Osteoblast (primary cell): Measurements from ENCODE around the gene KCNQ5. TPM values are rescaled to one million over a fixed set of nuclear protein-coding genes. Genes with fewer than 3 reads are reported as not detected.

Experiments used
- DNase-seq: peaks from one replicate; pipeline ENCODE4 v3.0.0; 2011; ENCODE audit warnings: low spot score, mixed read lengths; ENCODE audit not compliant: insufficient read length; ENCODE audit errors: missing footprints
- H2AFZ ChIP-seq: 2 replicates; pipeline ENCODE4 v1.6.0; 2011; ENCODE audit warnings: mild to moderate bottlenecking, low read length
- H3K27ac ChIP-seq: 2 replicates; pipeline ENCODE4 v1.5.1; 2011; ENCODE audit warnings: mild to moderate bottlenecking, low read depth, low read length, moderate library complexity
- H3K27me3 ChIP-seq: 2 replicates; pipeline ENCODE4 v1.6.0; 2012; ENCODE audit warnings: mild to moderate bottlenecking, control low read depth, inconsistent platforms, low read length, moderate library complexity; ENCODE audit not compliant: insufficient read depth
- H3K36me3 ChIP-seq: 2 replicates; pipeline ENCODE4 v1.5.1; 2011; ENCODE audit warnings: mild to moderate bottlenecking, low read length, control low read depth, moderate library complexity; ENCODE audit not compliant: insufficient read depth
- H3K4me1 ChIP-seq: 2 replicates; pipeline ENCODE4 v1.5.1; 2011; ENCODE audit warnings: mild to moderate bottlenecking, low read length, control low read depth, moderate library complexity; ENCODE audit not compliant: insufficient read depth
- H3K4me2 ChIP-seq: 2 replicates; pipeline ENCODE4 v1.6.0; 2011; ENCODE audit warnings: mild to moderate bottlenecking, low read length; ENCODE audit not compliant: insufficient read depth
- H3K4me3 ChIP-seq: fragments of 200-600 bp; sonication (generic); 3 replicates; pipeline ENCODE4 v1.5.1; 2012; ENCODE audit warnings: mild to moderate bottlenecking, low read length, inconsistent platforms; ENCODE audit not compliant: insufficient read depth
- H3K79me2 ChIP-seq: 2 replicates; pipeline ENCODE4 v1.6.0; 2012; ENCODE audit warnings: mild to moderate bottlenecking, low read length, control low read depth, inconsistent platforms; ENCODE audit not compliant: insufficient read depth
- H3K9me3 ChIP-seq: 2 replicates; pipeline ENCODE4 v1.5.1; 2011; ENCODE audit warnings: low read depth, low read length, control low read depth
- H4K20me1 ChIP-seq: 2 replicates; pipeline ENCODE4 v1.6.0; 2012; ENCODE audit warnings: mild to moderate bottlenecking, low read length, control low read depth; ENCODE audit not compliant: insufficient read depth
- total RNA-seq: library from RNA; depleted of rRNA; stranded (reverse); fragments of >200 nt; gene quantifications from 2 replicates; pipeline ENCODE4 v1.2.3, GENCODE V29; 2012
- TF ChIP-seq, protein P1 (sequence below): IDR thresholded peaks from 2 replicates; pipeline ENCODE4 v1.5.1; 2011; ENCODE audit warnings: mild to moderate bottlenecking, low read depth, low read length, moderate library complexity; ENCODE audit errors: extremely low read depth

The KCNQ5 gene
- total RNA-seq, 1 donor = 4.0 TPM

DNA sequence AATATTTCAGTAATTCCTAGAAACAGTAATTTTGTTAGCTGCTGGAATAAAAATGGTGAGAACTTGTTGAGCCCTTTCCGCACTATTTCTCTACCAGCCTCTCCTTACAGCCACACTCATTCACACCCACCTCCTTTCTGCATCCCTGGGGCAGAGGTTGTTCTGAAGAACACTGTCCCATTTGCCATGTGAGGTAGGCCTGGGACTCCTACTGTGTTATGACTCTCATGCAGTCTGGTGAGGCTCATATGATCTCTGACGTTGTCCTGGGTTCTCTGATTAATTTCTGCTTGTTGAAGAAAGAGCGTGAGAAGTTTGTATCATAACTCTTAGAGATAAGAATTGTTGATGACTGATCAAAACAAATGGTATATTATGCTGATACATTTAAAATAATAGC is 4.1 kb upstream of the KCNQ5 start:
- Histone ChIP-seq H4K20me1 (no peaks in the 10 kb centered on the region), H3K36me3 (no peaks in the 10 kb centered on the region), H3K4me1 (peaks cover 2% of the 10 kb centered on the region), H3K27me3 (no peaks in the 10 kb centered on the region), H3K4me3 (no peak overlapping the region), H3K4me2 (no peak overlapping the region), H3K9me3 (no peaks in the 10 kb centered on the region), H3K27ac (no peak overlapping the region), H2AFZ (no peak overlapping the region), H3K79me2 (peaks cover 5% of the 10 kb centered on the region)
- TF ChIP-seq, protein P1, sequence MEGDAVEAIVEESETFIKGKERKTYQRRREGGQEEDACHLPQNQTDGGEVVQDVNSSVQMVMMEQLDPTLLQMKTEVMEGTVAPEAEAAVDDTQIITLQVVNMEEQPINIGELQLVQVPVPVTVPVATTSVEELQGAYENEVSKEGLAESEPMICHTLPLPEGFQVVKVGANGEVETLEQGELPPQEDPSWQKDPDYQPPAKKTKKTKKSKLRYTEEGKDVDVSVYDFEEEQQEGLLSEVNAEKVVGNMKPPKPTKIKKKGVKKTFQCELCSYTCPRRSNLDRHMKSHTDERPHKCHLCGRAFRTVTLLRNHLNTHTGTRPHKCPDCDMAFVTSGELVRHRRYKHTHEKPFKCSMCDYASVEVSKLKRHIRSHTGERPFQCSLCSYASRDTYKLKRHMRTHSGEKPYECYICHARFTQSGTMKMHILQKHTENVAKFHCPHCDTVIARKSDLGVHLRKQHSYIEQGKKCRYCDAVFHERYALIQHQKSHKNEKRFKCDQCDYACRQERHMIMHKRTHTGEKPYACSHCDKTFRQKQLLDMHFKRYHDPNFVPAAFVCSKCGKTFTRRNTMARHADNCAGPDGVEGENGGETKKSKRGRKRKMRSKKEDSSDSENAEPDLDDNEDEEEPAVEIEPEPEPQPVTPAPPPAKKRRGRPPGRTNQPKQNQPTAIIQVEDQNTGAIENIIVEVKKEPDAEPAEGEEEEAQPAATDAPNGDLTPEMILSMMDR = no peak
- peak; percentile 31 for DNase-seq

- Histone ChIP-seq H3K27me3 (no peaks in the 10 kb centered on the region), H2AFZ (peak overlapping the region; percentile 72), H3K9me3 (no peaks in the 10 kb centered on the region), H4K20me1 (no peaks in the 10 kb centered on the region), H3K79me2 (peaks cover 17% of the 10 kb centered on the region), H3K4me2 (peak overlapping the region; percentile 95), H3K4me3 (peak overlapping the region; percentile 82), H3K27ac (no peak overlapping the region), H3K36me3 (no peaks in the 10 kb centered on the region), H3K4me1 (peaks cover 8% of the 10 kb centered on the region)
- DNase-seq = peak; percentile 91
- TF ChIP-seq, protein P1 = no peak
Measured at GRCh38 chr6:72619883-72620696, 1.8 kb upstream of the KCNQ5 start.

GRCh38 chr6:72620871-72621290 is 983 bp upstream of the KCNQ5 start:
- TF ChIP-seq, protein P1 = no peak
- Histone ChIP-seq H2AFZ (peak overlapping the region; percentile 73), H3K9me3 (no peaks in the 10 kb centered on the region)

GRCh38 chr6:72622094-72622940 is 453 bp downstream of the KCNQ5 start:
- peak; percentile 95 for DNase-seq

More at GRCh38 chr6:72620871-72621290, 983 bp upstream of the KCNQ5 start:
- H3K4me3 ChIP-seq = peak overlapping the region; percentile 82
- H3K27me3 ChIP-seq = no peaks in the 10 kb centered on the region
- no peak overlapping the region for H3K27ac ChIP-seq
- H3K79me2 ChIP-seq = peaks cover 25% of the 10 kb centered on the region
- no peaks in the 10 kb centered on the region for H4K20me1 ChIP-seq
- peak overlapping the region; percentile 95 for H3K4me2 ChIP-seq
- no peak for DNase-seq
- H3K4me1 ChIP-seq = peaks cover 8% of the 10 kb centered on the region
- no peaks in the 10 kb centered on the region for H3K36me3 ChIP-seq

More at GRCh38 chr6:72622094-72622940, 453 bp downstream of the KCNQ5 start:
- peaks cover 8% of the 10 kb centered on the region for H3K4me1 ChIP-seq
- H3K79me2 ChIP-seq = peaks cover 37% of the 10 kb centered on the region
- H3K27ac ChIP-seq = no peak overlapping the region
- TF ChIP-seq, protein P1 = no peak
- no peaks in the 10 kb centered on the region for H3K27me3 ChIP-seq
- no peaks in the 10 kb centered on the region for H4K20me1 ChIP-seq
- H3K9me3 ChIP-seq = no peaks in the 10 kb centered on the region
- peak overlapping the region; percentile 96 for H2AFZ ChIP-seq
- peak overlapping the region; percentile 95 for H3K4me2 ChIP-seq
- H3K36me3 ChIP-seq = no peaks in the 10 kb centered on the region
- H3K4me3 ChIP-seq = peak overlapping the region; percentile 82
